ENCODE results near the gene RCBTB1.
"Not testable (repeated sequence)": the region's sequence is repeated elsewhere in the genome, so short reads cannot be mapped to it uniquely, and the experiment has no call there.

The RCBTB1 gene

GRCh38 chr13:49585220-49586157 is at the start of gene RCBTB1:
Gene RCBTB1 (minus strand): TSS chr13:49585558. CDS start chr13:49567279, 18,279 bp downstream.
- peak; percentile 41 for DNase-seq

GRCh38 chr13:49633710-49634109 is 48.4 kb upstream of the RCBTB1 start:
- DNase-seq, result no peak

- DNase-seq, result no peak
These were observed 46.8 kb upstream of the RCBTB1 start for GRCh38 chr13:49632156-49632555.

DNA sequence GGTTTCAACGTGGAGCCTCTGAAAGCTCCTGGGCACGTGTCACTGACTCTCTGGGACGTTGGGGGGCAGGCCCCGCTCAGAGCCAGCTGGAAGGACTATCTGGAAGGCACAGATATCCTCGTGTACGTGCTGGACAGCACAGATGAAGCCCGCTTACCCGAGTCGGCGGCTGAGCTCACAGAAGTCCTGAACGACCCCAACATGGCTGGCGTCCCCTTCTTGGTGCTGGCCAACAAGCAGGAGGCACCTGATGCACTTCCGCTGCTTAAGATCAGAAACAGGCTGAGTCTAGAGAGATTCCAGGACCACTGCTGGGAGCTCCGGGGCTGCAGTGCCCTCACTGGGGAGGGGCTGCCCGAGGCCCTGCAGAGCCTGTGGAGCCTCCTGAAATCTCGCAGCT is 45.2 kb upstream of the RCBTB1 start:
- DNase-seq, result no peak

DNA sequence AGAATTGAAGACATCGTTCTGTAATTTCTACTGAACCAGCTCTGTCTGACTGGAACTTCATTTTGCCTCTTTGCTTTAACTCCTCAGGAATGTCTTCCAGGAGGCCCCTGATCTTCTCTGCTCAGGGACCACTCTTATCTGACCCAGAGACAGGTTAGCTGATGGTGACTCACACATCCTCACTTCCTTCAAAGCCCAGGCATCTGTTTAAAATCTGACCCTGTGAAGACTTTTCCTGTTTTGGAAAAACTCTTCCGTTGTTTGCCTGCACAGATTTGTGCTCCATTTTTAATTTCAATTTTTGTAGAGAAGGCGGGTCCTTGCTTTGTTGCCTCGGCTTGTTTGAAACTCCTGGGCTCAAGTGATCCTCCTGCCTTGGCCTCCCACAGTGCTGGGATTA is 44.6 kb upstream of the RCBTB1 start:
- DNase-seq, result no peak

DNA sequence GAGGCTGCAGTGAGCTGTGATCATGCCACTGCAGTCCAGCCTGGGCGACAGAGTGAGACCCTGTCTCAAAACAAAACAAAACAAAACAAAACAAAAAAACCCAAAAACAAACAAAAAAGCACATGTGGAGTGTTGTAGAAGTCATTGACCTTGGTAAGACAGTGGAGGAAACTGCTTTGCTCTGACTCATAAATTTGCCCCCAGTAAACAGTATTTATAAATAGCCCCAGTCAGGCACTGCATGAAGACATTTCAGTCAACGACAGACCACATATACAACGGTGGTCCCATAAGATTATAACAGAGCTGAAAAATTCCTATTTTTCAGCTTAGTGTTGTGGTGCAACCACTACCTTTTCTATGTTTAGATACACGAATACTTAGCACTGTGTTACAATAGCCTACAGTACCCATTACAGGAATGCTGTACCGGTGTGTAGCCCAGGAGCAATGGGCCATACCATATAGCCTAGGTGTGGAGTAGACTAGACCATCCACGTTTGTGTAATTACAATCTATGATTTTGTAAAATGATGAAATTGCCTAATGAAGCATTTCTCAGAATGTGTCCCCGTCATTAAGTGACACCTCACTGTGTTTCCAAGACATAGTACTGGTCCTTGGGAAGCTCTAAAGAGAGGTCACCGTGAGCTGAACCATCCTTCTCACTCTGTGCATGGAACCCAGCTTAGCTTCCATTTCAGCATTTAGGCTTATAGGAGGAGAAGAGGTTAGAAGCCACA is 44.0 kb upstream of the RCBTB1 start:
- no peak for DNase-seq

DNA sequence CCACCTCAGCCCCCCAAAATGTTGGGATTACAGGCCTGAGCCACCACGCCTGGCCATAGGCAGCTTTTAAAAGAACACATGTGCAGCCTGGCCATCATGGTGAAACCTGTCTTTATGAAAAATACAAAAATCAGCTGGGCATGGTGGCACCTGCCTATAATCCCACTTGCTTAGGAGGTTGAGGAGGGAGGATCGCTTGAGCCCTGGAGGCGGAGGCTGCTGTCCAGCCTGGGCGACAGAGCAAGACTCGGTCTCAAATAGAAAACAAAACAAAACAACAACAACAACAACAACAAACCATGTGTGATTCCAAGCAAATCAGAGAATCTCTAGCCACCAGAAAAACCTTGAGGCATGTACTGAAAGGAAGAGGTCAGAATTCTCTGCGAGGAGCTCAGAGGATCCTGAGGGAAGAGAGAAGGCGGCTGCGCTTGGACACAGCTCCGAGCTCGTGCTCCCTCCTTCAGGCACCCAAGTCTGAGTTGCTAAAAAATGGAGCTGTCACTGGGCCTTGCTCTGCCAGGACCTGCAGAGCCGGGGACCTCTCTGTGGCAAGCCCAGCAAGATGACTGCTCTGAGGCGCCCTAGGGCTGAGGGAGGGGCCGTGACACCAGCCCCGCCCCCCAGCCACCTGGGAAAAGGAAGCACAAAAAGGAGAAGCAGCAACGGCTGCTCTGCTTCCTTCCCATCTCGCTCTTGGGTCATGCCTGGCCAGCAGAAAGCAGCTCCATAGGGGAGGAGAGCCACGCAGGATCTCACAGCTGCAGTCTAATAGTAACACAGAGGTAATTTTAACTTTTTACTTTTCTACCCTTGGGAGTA is 42.7 kb upstream of the RCBTB1 start, which contains the start of gene ARL11:
Gene ARL11 (plus strand): TSS at position 677 of the 822 bp plus-strand sequence. CDS start 1,941 bp downstream, outside the sequence.
- DNase-seq, result peak; percentile 90

DNA sequence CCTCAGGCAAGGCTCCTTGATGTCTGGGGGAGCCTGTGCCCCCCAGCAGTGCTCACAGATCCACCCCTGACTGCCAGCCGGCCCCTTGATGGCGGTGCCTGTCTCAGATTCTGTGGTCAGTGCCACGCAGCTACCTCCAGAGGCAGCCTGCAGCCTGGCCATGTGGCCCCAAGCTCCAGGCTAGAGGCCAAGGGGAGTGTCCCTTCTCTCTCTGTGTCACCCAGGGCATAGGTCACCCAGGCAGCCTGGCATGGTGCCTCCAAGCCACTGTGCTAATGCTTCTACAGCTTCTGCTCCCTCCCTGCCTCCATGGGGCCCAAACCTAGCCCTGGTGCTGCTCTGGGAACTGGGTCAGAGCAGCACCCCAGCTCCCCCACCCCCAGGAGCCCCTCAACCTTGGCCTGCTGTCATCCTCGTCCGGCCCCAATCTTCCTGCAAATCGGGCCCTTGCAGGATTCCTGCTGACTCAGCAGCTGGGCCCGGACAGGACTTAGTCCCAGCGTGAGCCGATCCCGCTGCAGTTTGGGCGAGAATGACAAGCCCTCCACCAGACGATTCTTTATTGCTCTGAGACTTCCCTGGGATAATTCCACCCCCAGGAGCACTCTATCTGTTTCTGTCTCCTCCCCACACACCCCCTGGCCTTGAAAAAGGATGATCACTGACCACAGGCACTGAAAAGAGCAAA is 40.2 kb upstream of the RCBTB1 start:
- DNase-seq, result no peak

- DNase-seq, result no peak
These were observed 38.9 kb upstream of the RCBTB1 start for GRCh38 chr13:49624229-49624628.

- no peak for DNase-seq
These were observed 37.0 kb upstream of the RCBTB1 start for GRCh38 chr13:49622174-49622946.

GRCh38 chr13:49620170-49620621 is 34.8 kb upstream of the RCBTB1 start:
- DNase-seq, result peak; percentile 74

GRCh38 chr13:49616676-49617065 is 31.3 kb upstream of the RCBTB1 start:
- DNase-seq, result no peak

DNA sequence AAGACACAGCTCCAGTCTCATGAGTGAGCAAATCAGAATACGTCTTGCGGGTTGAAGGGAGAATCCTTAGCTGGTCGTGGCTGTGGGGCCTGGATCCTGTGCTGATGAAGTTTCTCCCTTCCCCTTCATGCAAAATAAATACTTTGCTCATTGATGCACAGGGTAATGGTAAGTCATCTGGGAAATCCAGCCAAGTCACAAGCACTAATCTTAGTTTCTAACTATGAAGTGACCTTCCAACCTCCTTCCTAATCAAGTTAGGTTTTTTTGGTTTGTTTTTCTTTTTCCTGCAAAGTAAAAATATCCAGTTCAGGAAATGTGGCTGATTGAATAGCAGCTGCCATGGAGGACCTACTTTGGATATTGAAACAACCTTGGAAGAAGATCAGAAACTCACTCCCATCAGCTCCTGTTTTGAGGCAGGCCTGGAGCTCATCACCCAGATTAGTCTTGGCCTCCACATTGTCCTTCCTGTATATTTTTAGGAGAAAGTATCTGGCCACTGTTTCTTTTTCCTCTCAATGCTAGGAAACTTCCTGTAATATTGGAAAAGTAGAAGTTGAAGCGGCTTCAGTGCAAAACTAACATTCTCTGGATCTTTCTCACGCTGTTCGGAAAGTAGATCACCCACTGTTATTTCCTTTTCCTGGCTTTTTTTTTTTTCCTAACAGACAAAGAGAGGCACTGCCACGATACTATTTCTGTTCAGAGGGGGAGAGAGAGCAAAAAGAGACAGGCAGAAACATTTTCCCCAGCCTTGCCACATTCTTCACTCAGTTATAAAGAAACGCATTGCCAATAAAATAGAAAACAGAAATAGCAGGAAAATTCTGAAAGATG is 30.7 kb upstream of the RCBTB1 start:
- DNase-seq, result no peak

- DNase-seq, result not testable (repeated sequence)
These were observed 26.7 kb upstream of the RCBTB1 start for GRCh38 chr13:49612042-49612441.

DNA sequence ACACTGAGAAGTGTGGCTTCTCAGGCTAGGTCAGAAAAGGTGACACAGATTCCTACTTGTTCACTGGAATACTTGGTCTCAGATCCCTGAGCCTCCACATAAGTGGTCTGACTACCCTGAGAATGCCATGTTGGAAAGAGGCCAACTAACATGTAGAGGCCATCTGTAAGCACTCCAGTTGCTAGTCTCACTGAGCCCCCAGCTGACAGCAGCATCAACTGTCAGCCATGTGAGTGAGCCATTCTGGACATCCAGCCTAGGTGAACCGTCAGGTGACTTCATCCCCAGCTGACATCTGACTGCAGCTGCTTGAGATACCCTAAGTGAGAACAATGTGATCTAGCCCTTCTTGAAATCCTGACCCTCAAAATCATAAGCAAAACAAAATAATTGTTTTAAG is 24.8 kb upstream of the RCBTB1 start:
- no peak for DNase-seq

- peak; percentile 87 for DNase-seq
These were observed 23.4 kb upstream of the RCBTB1 start for GRCh38 chr13:49608651-49609331.

GRCh38 chr13:49607761-49608160 is 22.4 kb upstream of the RCBTB1 start:
- no peak for DNase-seq

DNA sequence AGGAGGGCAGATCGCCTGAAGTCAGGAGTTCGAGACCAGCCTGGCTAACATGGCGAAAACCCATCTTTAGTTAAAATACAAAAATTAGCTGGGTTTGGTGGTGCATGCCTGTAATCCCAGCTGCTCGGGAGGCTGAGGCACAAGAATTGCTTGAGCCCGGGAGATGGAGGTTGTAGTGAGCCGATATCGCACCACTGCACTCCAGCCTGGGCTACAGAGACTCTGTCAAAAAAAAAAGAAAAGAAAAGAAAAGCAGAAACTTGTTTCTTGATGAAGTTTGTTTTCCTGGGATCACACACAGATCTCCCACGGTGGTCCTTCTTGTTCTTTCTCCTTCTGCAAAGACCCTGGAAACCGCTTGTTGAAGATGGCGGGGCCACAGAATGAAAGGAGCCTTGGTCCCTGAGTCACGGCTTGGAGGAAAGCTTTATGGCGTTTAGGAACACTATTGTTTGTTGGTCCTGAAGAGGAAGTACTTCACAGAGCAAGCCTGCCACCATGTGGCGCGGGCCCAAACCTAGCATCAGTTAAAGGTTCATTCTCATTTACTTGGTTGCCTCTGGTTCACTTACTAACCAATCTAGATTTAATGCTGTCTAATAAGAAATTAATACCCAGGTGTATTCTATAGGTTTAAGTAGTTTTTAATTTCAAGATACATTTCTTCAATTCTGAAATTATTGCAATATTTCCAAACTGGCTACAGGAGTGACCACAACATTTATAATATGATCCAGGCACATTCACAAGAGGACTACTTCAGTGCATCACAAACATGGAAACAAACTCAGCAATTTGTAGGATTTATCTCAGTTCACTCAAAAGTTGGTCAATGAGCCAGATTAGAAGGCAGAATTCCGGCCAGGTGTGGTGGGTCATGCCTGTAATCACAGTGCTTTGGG is 21.6 kb upstream of the RCBTB1 start:
- peak; percentile 85 for DNase-seq

DNA sequence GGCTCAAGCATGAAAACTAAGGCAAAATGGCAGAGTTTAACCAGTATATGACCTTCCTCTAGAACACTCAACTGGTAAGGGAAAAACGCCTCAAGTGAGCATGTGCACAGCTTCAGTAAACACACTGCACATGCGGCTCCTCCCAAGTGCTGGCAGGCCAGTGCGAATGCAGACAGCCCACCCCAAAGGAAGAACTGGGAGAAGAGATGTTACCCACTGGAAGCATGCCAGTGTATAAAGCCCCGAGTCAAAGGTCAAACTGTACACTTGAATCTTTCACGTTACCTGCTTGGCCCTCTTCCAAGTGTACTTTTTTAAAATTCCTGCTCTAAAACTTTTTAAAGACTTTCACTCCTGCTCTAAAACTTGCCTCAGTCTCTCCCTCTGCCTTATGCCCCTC is 19.2 kb upstream of the RCBTB1 start:
- DNase-seq, result no peak

Measured in MV-4-11 (cell line).